Measurements from ENCODE around the gene APPBP2.
"Not testable (repeated sequence)": the region's sequence is repeated elsewhere in the genome, so short reads cannot be mapped to it uniquely, and the experiment has no call there.

Gene APPBP2

GRCh38 chr17:60493847-60494321 lies 32.2 kb downstream of the APPBP2 start:
- Mint-ChIP-seq H3K36me3 (peaks cover 35% of the 10 kb centered on the region), H3K9me3 (ENCODE audit: low read depth) (peaks cover 6% of the 10 kb centered on the region), H3K4me3 (no peak overlapping the region), H3K4me1 (ENCODE audit: low read depth) (peaks cover 1% of the 10 kb centered on the region), H3K27ac (no peak overlapping the region), H3K27me3 (no peaks in the 10 kb centered on the region)

DNA sequence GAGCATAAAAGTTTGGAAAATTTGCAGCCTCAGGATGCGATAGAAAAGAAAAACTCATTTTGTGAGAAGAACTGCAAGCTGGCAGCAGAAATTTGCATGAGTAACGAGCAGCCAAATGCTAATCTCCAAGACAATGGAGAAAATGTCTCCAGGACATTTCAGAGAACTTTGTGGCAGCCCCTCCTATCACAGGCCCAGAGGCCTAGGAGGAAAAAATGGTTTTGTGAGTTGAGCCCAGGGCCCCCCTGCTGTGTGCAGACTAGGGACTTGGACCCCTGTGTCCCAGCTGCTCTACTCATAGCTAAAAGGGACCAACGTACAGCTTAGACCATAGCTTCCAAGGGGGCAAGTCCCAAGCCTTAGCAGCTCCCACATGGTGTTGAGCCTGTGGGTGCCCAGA lies 34.3 kb downstream of the APPBP2 start:
- Mint-ChIP-seq H3K36me3 (peaks cover 41% of the 10 kb centered on the region), H3K27ac (no peak overlapping the region), H3K9me3 (ENCODE audit: low read depth) (peaks cover 6% of the 10 kb centered on the region), H3K4me1 (ENCODE audit: low read depth) (no peaks in the 10 kb centered on the region), H3K27me3 (no peaks in the 10 kb centered on the region), H3K4me3 (no peak overlapping the region)

- H3K9me3 Mint-ChIP-seq (ENCODE audit: low read depth), result not testable (repeated sequence)
- peaks cover 32% of the 10 kb centered on the region for H3K36me3 Mint-ChIP-seq
Observed at GRCh38 chr17:60490594-60490993, 35.4 kb downstream of the APPBP2 start.

GRCh38 chr17:60481604-60482003 lies 44.4 kb downstream of the APPBP2 start:
- Mint-ChIP-seq H3K27ac (no peak overlapping the region), H3K27me3 (no peaks in the 10 kb centered on the region), H3K4me1 (ENCODE audit: low read depth) (peaks cover 2% of the 10 kb centered on the region), H3K9me3 (ENCODE audit: low read depth) (no peaks in the 10 kb centered on the region), H3K4me3 (no peak overlapping the region), H3K36me3 (peaks cover 2% of the 10 kb centered on the region)

More at GRCh38 chr17:60490594-60490993, 35.4 kb downstream of the APPBP2 start:
- H3K27ac Mint-ChIP-seq; H3K27me3 Mint-ChIP-seq; H3K4me1 Mint-ChIP-seq (ENCODE audit: low read depth); H3K4me3 Mint-ChIP-seq: not testable (repeated sequence)

DNA sequence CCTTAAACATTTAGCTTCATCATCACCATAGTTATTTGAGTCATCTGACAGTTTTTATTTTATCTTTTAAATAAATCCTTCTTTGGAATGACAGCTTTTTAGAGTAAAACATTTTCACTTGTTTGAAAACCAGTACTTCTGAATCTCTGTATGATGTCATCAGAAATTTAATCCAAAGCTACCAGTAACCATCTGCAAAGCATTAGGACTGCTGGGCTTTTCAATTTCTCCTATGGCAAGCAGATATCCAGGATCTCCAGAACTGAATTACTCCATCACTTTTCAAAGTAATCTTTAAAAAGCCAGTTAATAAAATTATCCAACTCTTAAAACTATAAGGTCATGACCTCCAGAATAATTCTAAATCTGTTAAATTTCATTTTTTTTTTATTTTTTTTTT lies 52.3 kb downstream of the APPBP2 start:
- H3K4me3 Mint-ChIP-seq, result no peak overlapping the region
- H3K27me3 Mint-ChIP-seq, result no peaks in the 10 kb centered on the region
- H3K36me3 Mint-ChIP-seq, result peaks cover 10% of the 10 kb centered on the region
- H3K9me3 Mint-ChIP-seq (ENCODE audit: low read depth), result no peaks in the 10 kb centered on the region
- no peak overlapping the region for H3K27ac Mint-ChIP-seq
- peaks cover 6% of the 10 kb centered on the region for H3K4me1 Mint-ChIP-seq (ENCODE audit: low read depth)

DNA sequence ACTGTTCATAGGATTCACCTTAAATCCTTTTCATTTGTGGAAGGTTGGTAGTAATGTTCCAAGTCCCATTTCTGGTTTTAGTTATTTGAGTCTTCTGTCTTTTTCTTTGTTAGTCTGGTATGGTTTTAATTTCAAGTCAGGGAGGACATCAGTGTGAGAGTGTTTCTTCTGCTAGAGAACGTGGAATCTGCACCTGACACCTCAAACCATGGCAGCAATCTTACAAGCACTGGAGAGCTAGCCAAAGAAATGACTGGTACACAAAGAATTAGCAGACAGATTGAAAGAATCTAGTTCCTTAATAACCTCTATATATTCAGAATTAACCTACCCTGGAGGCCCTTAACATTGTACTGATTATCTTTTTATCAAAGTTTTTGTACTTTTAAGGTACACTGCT lies 53.6 kb downstream of the APPBP2 start:
- Mint-ChIP-seq H3K4me1 (ENCODE audit: low read depth) (peaks cover 6% of the 10 kb centered on the region), H3K9me3 (ENCODE audit: low read depth) (no peaks in the 10 kb centered on the region), H3K27ac (no peak overlapping the region), H3K4me3 (no peak overlapping the region), H3K27me3 (no peaks in the 10 kb centered on the region), H3K36me3 (peaks cover 10% of the 10 kb centered on the region)

GRCh38 chr17:60471451-60471850 lies 54.6 kb downstream of the APPBP2 start:
- H3K9me3 Mint-ChIP-seq (ENCODE audit: low read depth), result no peaks in the 10 kb centered on the region
- H3K27me3 Mint-ChIP-seq, result no peaks in the 10 kb centered on the region
- no peak overlapping the region for H3K4me3 Mint-ChIP-seq
- no peak overlapping the region for H3K27ac Mint-ChIP-seq
- H3K36me3 Mint-ChIP-seq, result peaks cover 10% of the 10 kb centered on the region
- H3K4me1 Mint-ChIP-seq (ENCODE audit: low read depth), result peaks cover 6% of the 10 kb centered on the region

GRCh38 chr17:60468371-60468770 lies 57.7 kb downstream of the APPBP2 start:
- H3K27me3 Mint-ChIP-seq, result no peaks in the 10 kb centered on the region
- H3K36me3 Mint-ChIP-seq, result peaks cover 10% of the 10 kb centered on the region
- no peaks in the 10 kb centered on the region for H3K9me3 Mint-ChIP-seq (ENCODE audit: low read depth)
- H3K4me1 Mint-ChIP-seq (ENCODE audit: low read depth), result peaks cover 6% of the 10 kb centered on the region
- no peak overlapping the region for H3K27ac Mint-ChIP-seq
- H3K4me3 Mint-ChIP-seq, result no peak overlapping the region

GRCh38 chr17:60464343-60464742 lies 61.7 kb downstream of the APPBP2 start:
- Mint-ChIP-seq H3K36me3 (no peaks in the 10 kb centered on the region), H3K9me3 (ENCODE audit: low read depth) (no peaks in the 10 kb centered on the region), H3K4me3 (no peak overlapping the region), H3K4me1 (ENCODE audit: low read depth) (peaks cover under 1% of the 10 kb centered on the region), H3K27ac (no peak overlapping the region), H3K27me3 (no peaks in the 10 kb centered on the region)

GRCh38 chr17:60463157-60463835 lies 62.7 kb downstream of the APPBP2 start:
- Mint-ChIP-seq H3K27me3 (no peaks in the 10 kb centered on the region), H3K36me3 (no peaks in the 10 kb centered on the region), H3K27ac (no peak overlapping the region), H3K4me3 (no peak overlapping the region), H3K4me1 (ENCODE audit: low read depth) (no peaks in the 10 kb centered on the region), H3K9me3 (ENCODE audit: low read depth) (no peaks in the 10 kb centered on the region)

DNA sequence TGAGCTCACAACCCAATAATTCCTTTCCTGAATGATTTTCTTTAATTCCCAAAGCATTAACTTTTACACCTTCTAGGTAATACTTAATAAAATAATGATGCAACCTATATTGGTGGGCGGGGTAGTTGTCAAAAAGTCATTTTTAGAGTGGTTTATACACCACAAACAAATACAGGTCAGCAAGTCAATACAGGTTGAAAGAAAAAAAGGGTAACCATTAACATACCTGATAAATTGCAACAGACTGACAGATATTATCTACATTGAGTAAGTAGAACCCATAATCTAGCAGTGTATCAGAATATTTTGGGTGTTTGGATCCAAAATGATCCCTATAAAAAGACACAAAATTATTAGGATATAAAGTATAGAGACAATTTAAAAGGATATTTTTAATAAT lies 64.5 kb downstream of the APPBP2 start:
- H3K4me1 Mint-ChIP-seq (ENCODE audit: low read depth), result no peaks in the 10 kb centered on the region
- no peaks in the 10 kb centered on the region for H3K9me3 Mint-ChIP-seq (ENCODE audit: low read depth)
- H3K27me3 Mint-ChIP-seq, result no peaks in the 10 kb centered on the region
- no peak overlapping the region for H3K27ac Mint-ChIP-seq
- H3K4me3 Mint-ChIP-seq, result no peak overlapping the region
- H3K36me3 Mint-ChIP-seq, result peaks cover 8% of the 10 kb centered on the region

- H3K4me3 Mint-ChIP-seq, result no peak overlapping the region
- no peak overlapping the region for H3K27ac Mint-ChIP-seq
- H3K27me3 Mint-ChIP-seq, result no peaks in the 10 kb centered on the region
- no peaks in the 10 kb centered on the region for H3K9me3 Mint-ChIP-seq (ENCODE audit: low read depth)
- H3K4me1 Mint-ChIP-seq (ENCODE audit: low read depth), result no peaks in the 10 kb centered on the region
- peaks cover 10% of the 10 kb centered on the region for H3K36me3 Mint-ChIP-seq
Observed at GRCh38 chr17:60457148-60457547, 68.9 kb downstream of the APPBP2 start.

DNA sequence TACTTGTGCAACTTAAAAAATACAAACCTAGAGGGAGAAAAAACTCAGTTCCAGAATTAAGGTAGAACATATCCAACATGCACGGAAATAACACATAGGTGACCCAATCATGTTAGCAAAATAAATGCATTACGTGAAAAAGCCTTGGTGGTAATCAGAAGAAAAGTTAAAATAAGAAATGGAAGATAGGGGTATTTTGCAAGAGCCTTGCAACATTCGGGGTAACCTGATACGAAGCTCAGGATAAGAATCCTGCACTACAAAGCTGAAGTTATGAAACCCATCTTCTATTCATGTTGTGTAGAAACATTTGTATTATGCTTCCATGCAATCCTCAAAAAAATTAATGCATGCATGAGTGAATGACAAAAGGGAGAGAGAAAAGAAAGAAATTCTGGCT lies 70.7 kb downstream of the APPBP2 start:
- H3K27ac Mint-ChIP-seq, result no peak overlapping the region
- no peaks in the 10 kb centered on the region for H3K27me3 Mint-ChIP-seq
- H3K36me3 Mint-ChIP-seq, result peaks cover 10% of the 10 kb centered on the region
- H3K4me1 Mint-ChIP-seq (ENCODE audit: low read depth), result no peaks in the 10 kb centered on the region
- no peak overlapping the region for H3K4me3 Mint-ChIP-seq
- no peaks in the 10 kb centered on the region for H3K9me3 Mint-ChIP-seq (ENCODE audit: low read depth)

DNA sequence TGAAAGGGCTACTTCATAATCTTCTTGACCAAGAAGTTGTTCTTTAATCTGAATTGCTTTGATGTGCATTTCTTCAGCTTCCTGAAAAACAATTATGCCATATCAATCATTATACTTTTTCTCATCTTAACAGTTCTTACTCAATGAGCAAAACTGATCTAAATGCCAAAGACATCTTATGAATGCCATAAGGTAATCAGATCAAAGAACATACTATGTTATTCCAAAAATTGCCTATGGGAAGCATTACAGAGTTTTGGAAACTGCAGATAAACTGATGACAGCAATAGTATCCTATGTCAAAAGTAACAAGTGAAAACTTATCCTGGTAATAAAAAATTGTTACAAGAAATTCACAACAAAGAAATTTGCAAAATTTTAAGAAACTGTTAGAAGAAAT lies 74.1 kb downstream of the APPBP2 start:
- no peaks in the 10 kb centered on the region for H3K27me3 Mint-ChIP-seq

DNA sequence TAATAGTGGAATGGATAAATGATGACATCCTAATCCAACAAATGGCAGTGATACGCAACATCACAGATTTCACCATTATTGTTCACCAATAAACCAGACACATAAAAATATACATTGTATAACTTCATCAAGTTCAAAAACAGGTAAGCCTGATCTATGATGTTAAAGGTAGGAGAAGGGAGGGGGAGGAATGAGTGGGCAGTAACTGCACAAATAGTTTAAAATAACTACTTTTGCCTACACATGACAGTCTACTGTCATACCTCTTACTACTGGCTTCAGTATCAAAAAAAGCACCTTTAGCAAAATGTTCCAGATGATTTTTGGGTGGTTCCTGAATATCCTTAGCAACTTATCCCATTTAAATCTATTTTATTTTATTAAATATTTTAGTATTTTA lies 75.0 kb downstream of the APPBP2 start:
- Mint-ChIP-seq H3K9me3 (ENCODE audit: low read depth) (no peaks in the 10 kb centered on the region), H3K4me3 (no peak overlapping the region), H3K27ac (no peak overlapping the region), H3K36me3 (peaks cover 10% of the 10 kb centered on the region), H3K27me3 (no peaks in the 10 kb centered on the region), H3K4me1 (ENCODE audit: low read depth) (no peaks in the 10 kb centered on the region)

More for the DNA sequence above, 74.1 kb downstream of the APPBP2 start:
- no peaks in the 10 kb centered on the region for H3K4me1 Mint-ChIP-seq (ENCODE audit: low read depth)
- peaks cover 10% of the 10 kb centered on the region for H3K36me3 Mint-ChIP-seq
- no peak overlapping the region for H3K4me3 Mint-ChIP-seq
- H3K27ac Mint-ChIP-seq, result no peak overlapping the region
- H3K9me3 Mint-ChIP-seq (ENCODE audit: low read depth), result no peaks in the 10 kb centered on the region

- Mint-ChIP-seq H3K4me3 (no peak overlapping the region), H3K4me1 (ENCODE audit: low read depth) (no peaks in the 10 kb centered on the region), H3K27me3 (no peaks in the 10 kb centered on the region), H3K36me3 (peaks cover 8% of the 10 kb centered on the region), H3K27ac (no peak overlapping the region), H3K9me3 (ENCODE audit: low read depth) (no peaks in the 10 kb centered on the region)
Observed at GRCh38 chr17:60447375-60447774, 78.7 kb downstream of the APPBP2 start.

Measured in activated naive CD8-positive, alpha-beta T cell (primary cell).